LHCN-M2 (cell line): Measurements from ENCODE around the gene FCHO2. TPM values are rescaled to one million over a fixed set of nuclear protein-coding genes. Genes with fewer than 3 reads are reported as not detected.
"Not testable (repeated sequence)": the region's sequence is repeated elsewhere in the genome, so short reads cannot be mapped to it uniquely, and the experiment has no call there.

ENCODE experiments used
- DNase-seq: peaks from one replicate; pipeline ENCODE4 v3.0.0-alpha.2; 2012; ENCODE audit warnings: low read depth
- total RNA-seq: library from RNA; depleted of rRNA; stranded (reverse); fragments of >200 nt; gene quantifications from 2 replicates; pipeline ENCODE4 v1.2.3, GENCODE V29; 2014

The FCHO2 gene
- total RNA-seq, 1 experiment from 2014 or later: 14.9 TPM

DNA sequence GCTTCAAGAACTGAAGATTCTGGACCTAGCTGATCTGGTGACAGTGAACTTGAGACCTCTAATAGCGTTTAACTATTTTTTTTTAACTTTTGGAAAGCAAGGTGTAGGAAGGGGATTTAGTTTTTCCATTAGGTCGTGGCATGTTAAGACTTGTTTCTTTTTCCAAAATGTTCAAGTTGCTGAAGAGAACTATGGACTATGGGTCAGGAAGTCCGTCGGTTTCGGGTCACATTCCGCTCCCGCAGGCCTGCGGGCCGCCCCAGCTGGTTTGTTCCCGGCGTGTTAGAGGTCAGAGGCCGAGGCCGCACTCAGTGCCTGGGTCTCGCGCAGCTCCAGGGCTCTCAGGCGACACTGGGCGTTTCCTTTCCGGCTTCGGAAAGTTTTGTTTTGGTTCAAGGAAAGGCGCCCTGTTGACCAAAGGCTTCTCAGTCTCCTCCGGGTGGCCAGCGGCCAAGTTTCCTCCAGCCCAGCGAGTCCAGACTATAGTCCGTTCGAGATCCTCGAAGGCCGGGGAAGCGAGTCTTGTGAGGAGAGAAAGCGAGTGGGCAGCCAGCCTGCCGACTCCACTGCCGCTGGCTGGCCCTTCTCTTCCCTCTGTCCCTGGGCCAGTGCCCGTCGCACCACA is 586 bp upstream of the FCHO2 start:
- no peak for DNase-seq

DNA sequence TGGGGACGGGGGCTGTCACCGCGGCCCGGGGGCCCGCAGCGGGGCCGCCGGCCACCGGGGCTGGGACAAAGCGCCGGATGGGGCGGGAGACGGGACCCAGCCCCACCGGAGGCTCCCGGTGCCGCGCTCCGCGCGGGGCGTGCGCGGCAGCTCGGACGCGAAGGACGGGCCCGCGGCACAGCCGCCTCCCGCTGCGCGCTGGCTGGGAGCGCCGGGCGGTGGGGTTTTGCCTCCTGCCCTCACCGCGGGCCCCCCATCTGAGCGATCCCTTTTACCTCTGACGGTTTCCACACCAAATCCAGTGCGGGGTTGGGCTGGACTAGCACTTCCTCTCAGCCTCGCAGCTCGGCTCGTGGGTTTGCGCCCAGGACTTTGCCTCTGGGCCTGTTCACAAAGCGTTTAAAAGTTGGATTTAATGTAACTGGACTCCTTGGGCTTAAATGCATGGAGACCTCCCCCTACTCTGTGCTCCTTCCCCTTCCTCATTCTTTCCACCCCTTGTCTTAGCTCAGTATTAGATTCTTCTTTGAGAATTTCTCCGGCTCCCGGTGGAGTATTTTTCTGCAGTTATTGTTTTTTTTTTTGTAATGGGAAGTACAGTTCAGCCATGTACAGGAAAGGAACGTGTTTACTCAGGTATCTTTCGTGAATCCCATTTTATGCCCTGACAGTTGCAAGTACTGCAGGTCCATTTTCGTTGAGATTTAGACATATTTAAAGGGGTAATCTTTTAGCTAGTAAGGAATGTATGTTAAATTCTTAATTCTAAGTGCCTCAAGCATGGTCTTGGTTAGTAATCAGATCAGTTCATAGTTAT is 691 bp downstream of the FCHO2 start:
- peak; percentile 50 for DNase-seq

DNA sequence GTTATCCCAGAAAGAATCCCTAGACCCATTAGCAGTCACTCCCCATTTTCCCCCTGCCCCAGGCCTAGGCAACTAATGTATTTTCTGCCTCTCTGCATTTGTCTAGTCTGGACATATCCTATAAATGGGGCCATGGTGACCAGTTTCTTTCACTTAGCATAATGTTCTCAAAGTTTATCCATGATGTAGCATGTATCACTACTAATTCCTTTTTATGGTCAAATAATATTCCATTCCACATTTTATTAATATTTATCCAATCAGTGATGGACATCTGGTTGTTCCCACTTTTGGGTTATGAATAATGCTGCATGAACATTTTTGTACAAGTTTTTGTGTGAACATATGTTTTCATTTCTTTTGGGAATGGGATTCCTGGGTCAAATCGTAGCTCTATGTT is 1.5 kb downstream of the FCHO2 start:
- no peak for DNase-seq

DNA sequence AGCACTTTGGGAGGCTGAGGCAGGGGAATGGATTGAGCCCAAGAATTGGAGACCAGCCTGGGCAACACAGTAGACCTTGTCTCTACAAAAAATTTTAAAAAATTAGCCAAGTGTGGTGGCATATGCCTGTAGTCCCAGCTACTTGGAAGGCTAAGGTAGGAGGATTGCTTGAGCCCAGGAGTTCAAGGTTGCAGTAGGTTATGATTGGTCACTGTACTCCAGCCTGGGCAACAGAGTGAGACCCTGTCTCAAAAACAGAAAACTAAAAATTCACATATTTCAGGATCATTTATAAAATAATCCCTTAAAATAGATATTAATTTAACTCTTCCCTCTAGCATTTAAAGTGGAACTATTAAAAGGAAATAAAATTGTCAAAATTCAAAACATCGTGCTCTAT is 3.4 kb downstream of the FCHO2 start:
- DNase-seq: no peak

DNA sequence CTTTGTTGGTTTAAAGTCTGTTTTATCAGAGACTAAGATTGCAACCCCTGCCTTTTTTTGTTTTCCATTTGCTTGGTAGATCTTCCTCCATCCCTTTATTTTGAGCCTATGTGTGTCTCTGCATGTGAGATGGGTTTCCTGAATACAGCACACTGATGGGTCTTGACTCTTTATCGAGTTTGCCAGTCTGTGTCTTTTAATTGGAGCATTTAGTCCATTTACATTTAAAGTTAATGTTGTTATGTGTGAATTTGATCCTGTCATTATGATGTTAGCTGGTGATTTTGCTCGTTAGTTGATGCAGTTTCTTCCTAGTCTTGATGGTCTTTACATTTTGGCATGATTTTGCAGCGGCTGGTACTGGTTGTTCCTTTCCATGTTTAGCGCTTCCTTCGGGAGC is 18.6 kb downstream of the FCHO2 start:
- DNase-seq: not testable (repeated sequence)

DNA sequence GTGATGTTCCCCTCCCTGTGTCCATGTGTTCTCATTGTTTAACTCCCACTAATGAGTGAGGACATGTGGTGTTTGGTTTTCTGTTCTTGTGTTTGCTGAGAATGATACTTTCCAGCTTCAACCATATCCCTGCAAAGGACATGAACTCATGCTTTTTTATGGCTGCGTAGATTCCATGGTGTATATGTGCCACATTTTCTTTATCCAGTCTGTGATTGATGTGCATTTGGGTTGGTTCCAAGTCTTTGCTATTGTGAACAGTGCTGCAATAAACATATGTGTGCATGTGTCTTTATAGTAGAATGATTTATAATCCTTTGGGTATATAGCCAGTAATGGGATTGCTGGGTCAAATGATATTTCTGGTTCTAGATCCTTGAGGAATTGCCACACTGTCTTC is 21.0 kb downstream of the FCHO2 start:
- DNase-seq: not testable (repeated sequence)

DNA sequence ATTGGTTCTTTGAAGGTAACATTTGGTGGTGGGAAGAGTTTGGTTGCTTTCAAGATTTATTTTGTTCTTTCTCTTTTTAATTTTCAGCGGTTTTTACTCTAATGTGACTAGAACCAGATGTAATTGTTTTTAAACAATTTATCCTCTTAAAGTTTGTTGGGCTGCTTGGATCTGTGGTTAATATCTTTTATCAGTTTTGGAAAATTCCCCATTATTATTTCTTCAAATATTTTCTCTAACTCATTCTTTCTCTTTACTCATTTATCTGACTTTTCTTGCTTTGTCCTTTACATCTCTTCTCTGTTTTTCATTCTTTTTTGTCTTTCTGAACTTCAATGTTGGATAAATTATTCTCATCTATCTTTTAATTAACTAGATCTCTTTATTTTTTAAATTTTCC is 29.9 kb downstream of the FCHO2 start:
- no peak for DNase-seq

DNA sequence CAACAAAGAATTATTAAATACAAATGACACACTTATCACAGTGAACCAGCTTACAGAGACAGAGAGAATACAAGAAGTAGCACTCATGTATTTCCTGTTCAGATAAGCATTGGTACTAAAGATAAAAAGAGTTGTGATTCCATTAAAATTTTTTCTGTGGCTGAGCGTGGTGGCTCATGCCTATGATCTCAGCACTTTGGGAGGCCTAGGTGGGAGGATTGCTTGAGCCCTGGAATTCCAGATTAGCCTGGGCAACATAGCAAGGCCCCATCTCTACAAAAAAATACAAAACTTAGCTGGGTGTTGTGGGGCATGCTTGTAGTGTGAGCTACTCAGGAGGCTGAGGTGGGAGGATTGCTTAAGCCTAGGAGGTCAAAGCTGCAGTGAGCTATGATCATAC is 32.9 kb downstream of the FCHO2 start:
- DNase-seq: no peak

DNA sequence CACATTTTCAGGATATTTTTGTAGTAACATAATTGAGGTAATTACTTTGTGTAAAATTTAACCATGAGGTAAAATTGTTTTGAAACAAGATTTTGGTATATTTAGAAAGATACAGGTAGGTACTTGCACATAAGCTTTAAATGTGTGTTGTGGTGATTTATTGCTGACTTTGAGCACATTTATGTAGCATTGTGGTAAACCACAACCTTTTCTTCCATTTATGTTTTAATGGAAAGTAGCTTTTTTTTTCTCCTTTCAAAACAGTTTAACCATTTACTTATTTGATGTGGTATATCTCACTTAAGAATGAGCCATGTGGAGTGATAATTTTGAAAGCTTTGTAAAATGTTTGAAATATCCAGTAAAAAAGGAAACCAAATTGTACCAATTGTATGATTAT is 35.6 kb downstream of the FCHO2 start:
- DNase-seq: no peak

DNA sequence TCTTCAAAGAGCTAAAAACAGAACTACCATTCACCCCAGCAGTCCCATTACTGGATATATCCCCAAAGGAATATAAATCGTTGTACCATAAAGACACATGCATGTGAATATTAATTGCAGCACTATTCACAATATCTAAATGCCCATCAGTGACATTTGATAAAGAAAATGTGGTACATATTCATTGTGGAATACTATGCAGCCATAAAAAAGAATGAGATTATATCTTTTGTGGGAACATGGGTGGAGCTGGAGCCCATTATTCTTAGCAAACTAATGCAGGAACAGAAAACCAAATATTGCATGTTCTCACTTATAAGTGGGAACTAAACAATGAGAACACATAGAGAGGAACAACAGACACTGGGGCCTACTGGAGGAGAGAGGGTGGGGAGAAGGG is 38.7 kb downstream of the FCHO2 start:
- DNase-seq: no peak

DNA sequence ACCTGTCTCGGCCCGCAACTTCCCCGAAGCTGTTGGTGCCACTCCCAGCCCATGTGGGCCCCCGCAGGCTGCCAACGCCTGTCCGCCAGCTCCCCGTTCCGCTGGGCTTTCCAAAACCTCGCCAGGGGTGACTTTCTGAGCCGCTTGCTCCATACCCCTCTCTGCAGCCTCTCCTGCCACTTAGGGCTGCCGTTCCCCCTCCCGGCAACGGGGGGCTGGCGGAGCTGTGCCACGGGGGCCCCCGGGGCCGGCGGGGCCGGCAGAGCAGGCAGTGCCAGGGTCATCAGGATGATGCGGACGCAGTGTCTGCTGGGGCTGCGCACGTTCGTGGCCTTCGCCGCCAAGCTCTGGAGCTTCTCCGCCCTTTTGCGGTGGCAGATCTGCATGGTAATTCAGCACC is 40.8 kb downstream of the FCHO2 start:
- no peak for DNase-seq

DNA sequence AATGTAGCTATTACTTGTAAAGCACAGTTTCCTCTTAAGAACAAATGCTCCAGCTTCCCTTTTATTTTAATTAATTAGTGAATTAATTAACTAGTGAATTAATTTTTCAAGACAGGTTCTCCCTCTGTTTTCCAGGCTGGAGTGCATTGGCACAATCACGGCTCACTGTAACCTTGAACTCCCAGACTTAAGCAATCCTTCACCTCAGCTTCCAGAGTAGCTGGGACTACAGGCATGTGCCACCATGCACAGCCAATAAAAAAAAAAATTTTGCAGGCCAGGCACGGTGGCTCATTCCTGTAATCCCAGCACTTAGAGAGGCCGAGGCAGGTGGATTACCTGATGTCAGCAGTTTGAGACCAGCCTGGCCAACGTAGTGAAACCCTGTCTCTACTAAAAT is 44.1 kb downstream of the FCHO2 start:
- no peak for DNase-seq

DNA sequence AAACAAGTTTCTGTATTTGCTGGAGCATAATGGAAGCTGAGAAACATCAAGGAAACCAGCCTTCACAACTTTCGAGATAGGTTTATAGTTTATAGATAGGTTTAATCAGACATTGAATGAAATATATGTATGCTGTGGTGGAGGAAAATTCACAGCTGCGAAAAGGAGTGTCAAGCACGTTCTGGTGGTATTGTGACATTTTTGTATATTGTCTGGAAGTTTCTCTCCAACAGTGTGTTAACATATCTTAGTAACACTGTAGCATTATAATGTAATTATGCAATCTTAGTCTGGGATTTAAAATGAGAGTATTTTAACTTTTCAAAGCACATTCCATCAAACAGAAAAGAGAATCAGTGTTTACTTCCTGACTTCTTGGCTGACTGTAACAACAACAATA is 50.0 kb downstream of the FCHO2 start:
- DNase-seq: no peak

DNA sequence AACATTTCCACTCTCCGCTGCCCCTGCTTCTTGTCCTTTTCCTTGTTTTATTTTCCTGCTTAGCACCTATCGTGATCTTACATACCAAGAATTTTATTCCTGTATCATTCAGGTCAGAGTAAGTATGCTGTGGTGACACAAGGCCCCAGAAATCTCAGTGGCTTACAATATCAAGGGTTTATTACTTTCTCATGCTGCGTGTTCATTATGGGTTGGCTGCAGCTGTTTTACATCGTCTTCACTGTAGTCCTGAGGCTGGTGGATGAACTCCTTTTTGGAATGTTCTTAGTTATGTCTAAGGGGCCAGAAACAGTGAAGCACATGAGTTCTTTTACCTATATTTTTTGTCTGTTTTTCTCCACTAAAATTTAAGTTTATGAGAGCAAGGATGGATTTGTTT is 51.2 kb downstream of the FCHO2 start:
- DNase-seq: peak; percentile 34

DNA sequence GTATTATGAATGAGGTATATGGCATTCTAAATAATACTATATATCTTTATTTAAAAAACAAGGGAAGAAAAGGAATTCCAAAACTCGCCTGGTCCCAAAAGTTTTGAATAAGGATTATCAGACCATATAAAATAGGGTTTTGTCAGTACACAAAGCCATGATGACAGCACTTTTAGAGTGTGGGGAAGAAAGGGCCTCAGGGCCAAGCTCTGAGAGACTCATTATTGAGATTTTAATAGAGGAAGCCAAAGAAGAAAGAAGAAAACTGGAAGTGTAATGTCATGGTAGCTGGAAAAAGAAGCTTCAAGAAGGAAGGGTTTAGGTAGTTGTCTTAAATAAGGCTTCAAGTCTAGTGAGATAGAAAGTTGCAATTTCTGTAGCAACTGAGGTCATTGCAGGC is 53.0 kb downstream of the FCHO2 start:
- no peak for DNase-seq

DNA sequence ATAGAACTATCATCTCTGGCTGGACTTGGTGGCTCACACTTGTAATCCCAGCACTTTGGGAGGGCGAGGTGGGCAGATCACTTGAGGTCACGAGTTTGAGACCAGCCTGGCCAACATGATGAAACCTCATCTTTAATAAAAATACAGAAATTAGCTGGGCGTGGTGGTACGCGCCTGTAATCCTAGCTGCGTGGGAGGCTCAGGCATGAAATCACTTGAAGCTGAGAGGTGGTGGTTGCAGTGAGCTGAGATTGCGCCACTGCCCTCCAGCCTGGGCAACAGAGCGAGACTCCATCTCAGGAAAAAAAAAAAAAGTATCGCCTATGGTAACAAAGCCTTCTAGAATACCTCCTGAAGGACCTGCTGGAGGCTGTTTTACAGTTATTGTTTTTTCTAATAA is 55.8 kb downstream of the FCHO2 start:
- DNase-seq: not testable (repeated sequence)

DNA sequence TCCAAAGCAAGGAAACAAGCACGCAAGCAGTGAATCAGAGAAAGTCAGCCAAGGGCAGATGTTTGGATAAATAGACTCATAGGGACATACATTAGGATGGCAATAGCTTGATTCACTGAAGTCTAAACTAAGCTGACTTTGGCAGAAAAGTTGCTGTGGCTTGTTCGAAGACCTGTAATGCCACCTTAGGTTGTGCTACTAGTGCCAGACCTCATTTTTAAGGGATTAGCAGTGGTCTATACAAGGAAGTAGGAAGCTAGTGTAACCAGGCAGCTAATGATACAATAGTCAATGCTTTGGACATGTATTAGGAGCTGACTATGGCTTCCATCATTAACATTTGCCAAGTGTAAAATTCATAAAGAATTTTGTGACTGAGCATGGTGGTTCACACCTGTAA is 63.1 kb downstream of the FCHO2 start:
- no peak for DNase-seq

DNA sequence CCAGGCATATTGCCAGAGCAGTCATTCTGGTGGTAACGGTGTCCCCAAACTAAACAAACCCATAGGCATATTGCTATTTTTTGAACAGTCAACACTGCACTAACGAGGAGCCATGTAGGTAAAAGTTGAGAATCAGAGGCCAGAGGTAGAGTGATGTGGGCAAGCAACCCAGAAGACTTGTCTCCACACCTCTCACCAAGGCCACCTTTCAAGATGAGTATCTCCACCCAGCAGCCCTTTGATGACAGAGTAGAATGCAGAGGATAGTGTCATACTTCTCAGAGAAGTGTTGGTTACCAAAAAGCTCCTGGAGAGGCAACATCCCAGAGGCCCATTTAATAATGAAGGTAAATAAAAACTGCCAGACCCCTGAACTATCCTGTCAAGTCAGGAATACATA is 63.9 kb downstream of the FCHO2 start:
- no peak for DNase-seq

DNA sequence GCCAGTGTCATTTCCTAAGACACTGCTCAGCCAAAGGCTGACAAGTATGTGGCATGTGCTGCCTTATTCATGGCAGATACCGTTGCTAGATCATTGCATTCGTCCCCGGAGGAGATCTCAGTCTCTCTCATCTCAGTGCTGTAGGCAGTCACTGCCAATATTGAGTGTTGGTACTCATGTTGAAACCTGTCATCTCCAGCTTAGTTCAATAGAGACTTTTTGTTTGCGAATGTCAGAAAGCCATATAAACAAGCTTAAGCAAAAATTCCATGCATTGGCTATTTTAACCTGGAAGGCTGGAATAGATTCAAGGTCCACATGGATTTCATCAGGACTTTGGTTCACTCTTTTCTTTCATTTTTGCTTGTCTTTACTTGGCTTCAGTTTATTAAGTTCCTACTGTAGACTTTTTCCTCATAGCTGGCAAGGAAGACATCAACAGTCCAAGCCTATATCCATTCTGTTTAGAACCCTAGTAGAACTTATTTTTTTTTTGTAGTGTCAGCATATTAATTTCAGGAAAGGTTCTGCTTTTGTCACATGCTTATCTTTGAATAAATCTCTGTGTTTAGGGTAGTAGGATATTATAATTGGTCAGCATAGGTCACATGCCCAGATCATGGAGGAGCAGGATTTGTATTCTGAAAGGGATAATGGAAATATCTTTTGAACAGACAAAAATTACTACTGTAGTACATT is 66.8 kb downstream of the FCHO2 start:
- no peak for DNase-seq

DNA sequence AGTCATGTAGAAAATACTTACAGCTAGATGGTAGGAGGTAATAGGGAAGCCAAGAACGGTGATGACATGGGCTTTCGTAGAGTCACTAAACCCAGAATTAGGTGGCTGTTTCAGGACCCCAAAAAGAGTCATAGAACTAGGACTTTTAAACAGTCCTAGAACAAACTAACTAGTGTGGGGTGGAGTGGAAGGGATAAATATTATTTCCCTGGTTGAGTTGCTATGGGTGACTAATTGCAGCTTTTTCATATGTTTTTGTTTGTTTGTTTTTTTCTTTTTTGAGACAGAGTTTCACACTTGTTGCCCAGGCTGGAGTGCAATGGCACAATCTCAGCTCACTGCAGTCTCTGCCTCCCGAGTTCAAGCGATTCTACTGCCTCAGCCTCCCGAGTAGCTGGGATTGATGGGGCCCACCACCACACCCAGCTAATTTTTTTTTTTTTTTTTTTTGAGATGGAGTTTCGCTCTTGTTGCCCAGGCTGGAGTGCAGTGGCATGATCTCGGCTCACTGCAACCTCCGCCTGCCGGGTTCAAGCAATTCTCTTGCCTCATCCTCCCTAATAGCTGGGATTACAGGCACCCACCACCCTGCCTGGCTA is 69.2 kb downstream of the FCHO2 start:
- DNase-seq: peak; percentile 52

DNA sequence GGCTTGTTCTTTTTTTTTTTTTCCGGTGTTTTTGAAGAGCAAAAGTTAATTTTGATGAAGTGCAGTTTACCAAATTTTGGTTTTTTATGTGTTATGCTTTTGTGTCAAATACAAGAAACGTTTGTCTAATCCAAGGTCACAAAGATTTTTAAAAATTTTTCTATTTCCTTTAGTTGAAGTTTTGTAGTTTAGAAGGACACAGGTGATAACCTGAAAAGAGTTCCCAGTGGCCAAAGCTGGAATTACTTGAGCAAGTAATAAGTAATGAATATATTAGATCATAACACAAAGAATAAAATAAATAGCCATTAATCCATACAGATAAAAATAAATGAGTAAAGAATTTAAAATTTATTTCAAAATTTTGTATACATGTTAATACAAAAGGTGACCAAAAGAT is 71.5 kb downstream of the FCHO2 start:
- no peak for DNase-seq

DNA sequence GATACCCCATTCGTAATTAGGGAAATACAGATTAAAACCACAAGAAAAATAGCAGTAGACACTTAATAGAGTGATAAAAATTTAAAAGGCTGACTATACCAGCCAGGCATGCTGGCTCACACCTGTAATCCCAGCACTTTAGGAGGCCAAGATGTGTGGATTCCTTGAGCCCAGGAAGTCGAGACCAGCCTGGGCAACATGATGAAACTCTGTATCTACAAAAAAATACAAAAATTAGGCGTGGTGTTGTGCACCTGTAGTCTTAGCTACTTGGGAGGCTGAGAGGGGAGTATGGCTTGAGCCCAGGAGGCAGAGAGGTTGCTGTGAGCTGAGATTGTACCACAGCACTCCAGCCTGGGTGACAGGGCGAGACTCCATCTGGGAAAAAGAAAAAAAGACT is 72.0 kb downstream of the FCHO2 start:
- DNase-seq: no peak
